Tibial nerve (tissue), 4 donors: ENCODE measurements around the gene LRP6.

Source experiments
- EP300 ChIP-seq, 2 donors: sonication (generic); formaldehyde crosslinking; IDR thresholded peaks; one replicate each; pipeline ENCODE4 v1.6.1; 2017; ENCODE audit warnings: antibody characterized with exemption in 2 of 2, mild to moderate bottlenecking in 1 of 2
- POLR2A ChIP-seq, 2 donors: fragments of 450-650 bp; IDR thresholded peaks; one replicate each; pipeline ENCODE4 v1.6.1; 2017; ENCODE audit warnings: antibody characterized with exemption in 2 of 2, mild to moderate bottlenecking in 2 of 2, moderate library complexity in 2 of 2
- TF ChIP-seq, protein P1 (sequence below), 5 experiments: fragments of 200-600 bp in 3 of 5; fragments of 450-650 bp in 2 of 5; sonication (generic) in 3 of 5; IDR thresholded peaks; one replicate each; pipeline ENCODE4 v1.5.1; 2016 to 2019; ENCODE audit warnings: antibody characterized with exemption in 5 of 5, mild to moderate bottlenecking in 3 of 5, moderate library complexity in 2 of 5

DNA sequence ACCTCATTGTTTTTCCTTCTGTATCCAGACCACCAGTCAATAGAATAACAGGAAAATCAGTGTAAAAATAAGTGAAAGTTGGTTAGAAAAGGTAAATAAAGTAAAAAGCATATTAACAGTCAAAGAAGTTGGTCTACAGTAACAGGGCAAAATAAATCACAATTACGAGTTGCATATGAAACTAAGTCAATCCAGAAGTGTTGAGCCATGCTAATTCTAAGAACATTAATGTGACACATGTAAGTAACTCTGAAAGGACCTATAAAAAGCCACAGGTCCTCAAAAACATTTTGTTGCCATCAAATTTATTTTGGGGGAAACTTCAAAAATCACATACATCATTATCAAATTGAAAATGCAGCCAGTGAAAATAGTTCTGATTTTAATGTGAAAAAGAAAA lies 56.4 kb downstream of the LRP6 start:
- TF ChIP-seq, protein P1, sequence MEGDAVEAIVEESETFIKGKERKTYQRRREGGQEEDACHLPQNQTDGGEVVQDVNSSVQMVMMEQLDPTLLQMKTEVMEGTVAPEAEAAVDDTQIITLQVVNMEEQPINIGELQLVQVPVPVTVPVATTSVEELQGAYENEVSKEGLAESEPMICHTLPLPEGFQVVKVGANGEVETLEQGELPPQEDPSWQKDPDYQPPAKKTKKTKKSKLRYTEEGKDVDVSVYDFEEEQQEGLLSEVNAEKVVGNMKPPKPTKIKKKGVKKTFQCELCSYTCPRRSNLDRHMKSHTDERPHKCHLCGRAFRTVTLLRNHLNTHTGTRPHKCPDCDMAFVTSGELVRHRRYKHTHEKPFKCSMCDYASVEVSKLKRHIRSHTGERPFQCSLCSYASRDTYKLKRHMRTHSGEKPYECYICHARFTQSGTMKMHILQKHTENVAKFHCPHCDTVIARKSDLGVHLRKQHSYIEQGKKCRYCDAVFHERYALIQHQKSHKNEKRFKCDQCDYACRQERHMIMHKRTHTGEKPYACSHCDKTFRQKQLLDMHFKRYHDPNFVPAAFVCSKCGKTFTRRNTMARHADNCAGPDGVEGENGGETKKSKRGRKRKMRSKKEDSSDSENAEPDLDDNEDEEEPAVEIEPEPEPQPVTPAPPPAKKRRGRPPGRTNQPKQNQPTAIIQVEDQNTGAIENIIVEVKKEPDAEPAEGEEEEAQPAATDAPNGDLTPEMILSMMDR (IDR thresholded peaks at IDR 0.05), result no peak
- TF ChIP-seq POLR2A (IDR thresholded peaks at IDR 0.05), result no peak
- no peak for TF ChIP-seq EP300 (IDR thresholded peaks at IDR 0.05)
